Bronchial epithelial cell (primary cell): ENCODE measurements around the gene THSD4. TPM values are rescaled to one million over a fixed set of nuclear protein-coding genes. Genes with fewer than 3 reads are reported as not detected.
A peak's percentile ranks its signal among the peaks of the same experiment; 100 is the strongest.

ENCODE experiments used
- DNase-seq: peaks from one replicate; pipeline ENCODE4 v3.0.0-alpha.2; 2010; ENCODE audit warnings: low read depth
- FAIRE-seq: peaks from 2 replicates; lab custom pipeline; 2011; peaks lifted over from hg19 to GRCh38; lab: Jason Lieb, UNC
- H3K27me3 ChIP-seq: 2 replicates; pipeline ENCODE4 v1.5.1; 2011; ENCODE audit warnings: low read length; ENCODE audit not compliant: control insufficient read depth, insufficient read depth
- H3K36me3 ChIP-seq: 2 replicates; pipeline ENCODE4 v1.5.1; 2011; ENCODE audit warnings: low read length; ENCODE audit not compliant: control insufficient read depth, insufficient read depth
- H3K4me3 ChIP-seq: 2 replicates; pipeline ENCODE4 v1.5.1; 2011; ENCODE audit warnings: mild to moderate bottlenecking, low read depth, low read length, control low read depth
- total RNA-seq: library from RNA; depleted of rRNA; stranded (reverse); fragments of >200 nt; gene quantifications from 2 replicates; pipeline ENCODE4 v1.2.1, GENCODE V29; 2014
- TF ChIP-seq, protein P1 (sequence below): IDR thresholded peaks from 2 replicates; pipeline ENCODE4 v1.5.1; 2011; ENCODE audit warnings: mild to moderate bottlenecking, moderate library complexity, low read length, control low read depth, inconsistent platforms; ENCODE audit not compliant: insufficient read depth, severe bottlenecking

Gene THSD4
- total RNA-seq, 1 donor from 2014 or later: 14.5 TPM

DNA sequence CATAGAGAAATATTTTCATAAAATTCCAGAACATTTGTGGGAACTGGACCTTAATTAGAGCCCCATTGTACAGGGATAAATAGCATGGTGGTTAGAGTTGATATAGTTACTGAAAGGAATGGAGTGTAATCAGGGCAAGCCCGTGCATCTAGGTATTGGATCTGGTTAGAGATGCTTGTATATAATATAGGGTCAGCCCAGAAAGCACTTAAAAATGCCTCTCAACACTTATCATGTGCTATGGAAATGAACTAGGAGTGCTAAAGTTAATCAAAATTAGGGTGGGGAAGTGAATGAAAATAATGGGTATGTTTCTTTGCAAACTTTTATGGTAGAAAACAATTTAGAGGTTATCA lies 386.8 kb downstream of the THSD4 start:
- TF ChIP-seq, protein P1, sequence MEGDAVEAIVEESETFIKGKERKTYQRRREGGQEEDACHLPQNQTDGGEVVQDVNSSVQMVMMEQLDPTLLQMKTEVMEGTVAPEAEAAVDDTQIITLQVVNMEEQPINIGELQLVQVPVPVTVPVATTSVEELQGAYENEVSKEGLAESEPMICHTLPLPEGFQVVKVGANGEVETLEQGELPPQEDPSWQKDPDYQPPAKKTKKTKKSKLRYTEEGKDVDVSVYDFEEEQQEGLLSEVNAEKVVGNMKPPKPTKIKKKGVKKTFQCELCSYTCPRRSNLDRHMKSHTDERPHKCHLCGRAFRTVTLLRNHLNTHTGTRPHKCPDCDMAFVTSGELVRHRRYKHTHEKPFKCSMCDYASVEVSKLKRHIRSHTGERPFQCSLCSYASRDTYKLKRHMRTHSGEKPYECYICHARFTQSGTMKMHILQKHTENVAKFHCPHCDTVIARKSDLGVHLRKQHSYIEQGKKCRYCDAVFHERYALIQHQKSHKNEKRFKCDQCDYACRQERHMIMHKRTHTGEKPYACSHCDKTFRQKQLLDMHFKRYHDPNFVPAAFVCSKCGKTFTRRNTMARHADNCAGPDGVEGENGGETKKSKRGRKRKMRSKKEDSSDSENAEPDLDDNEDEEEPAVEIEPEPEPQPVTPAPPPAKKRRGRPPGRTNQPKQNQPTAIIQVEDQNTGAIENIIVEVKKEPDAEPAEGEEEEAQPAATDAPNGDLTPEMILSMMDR: no peak

DNA sequence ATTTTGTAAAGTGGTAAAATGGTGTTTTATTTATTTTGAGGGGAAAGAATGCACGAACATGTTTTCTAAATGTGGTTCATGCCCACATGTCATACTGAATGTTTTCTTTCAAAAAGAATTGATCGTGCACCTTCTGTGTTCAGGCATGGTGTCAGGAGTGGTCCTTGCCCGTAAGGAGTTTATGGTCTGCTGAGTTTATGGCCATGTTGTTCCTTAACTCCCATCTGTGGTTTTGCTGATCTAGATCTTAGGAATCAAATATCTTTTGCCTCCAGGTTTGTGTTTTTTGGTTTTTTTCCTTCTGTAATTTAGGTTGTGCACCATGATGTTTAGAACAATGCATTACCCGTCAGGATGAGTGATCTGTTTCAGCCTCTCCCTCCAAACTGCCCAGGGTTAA lies 390.7 kb downstream of the THSD4 start:
- peak; percentile 32 for FAIRE-seq
- Histone ChIP-seq H3K36me3 (no peaks in the 10 kb centered on the region), H3K27me3 (no peaks in the 10 kb centered on the region), H3K4me3 (no peak overlapping the region)
- TF ChIP-seq, protein P1: no peak
- DNase-seq: no peak

More for the DNA sequence above, 386.8 kb downstream of the THSD4 start:
- no peak for FAIRE-seq
- Histone ChIP-seq H3K4me3 (no peak overlapping the region), H3K36me3 (no peaks in the 10 kb centered on the region), H3K27me3 (no peaks in the 10 kb centered on the region)
- DNase-seq: no peak

DNA sequence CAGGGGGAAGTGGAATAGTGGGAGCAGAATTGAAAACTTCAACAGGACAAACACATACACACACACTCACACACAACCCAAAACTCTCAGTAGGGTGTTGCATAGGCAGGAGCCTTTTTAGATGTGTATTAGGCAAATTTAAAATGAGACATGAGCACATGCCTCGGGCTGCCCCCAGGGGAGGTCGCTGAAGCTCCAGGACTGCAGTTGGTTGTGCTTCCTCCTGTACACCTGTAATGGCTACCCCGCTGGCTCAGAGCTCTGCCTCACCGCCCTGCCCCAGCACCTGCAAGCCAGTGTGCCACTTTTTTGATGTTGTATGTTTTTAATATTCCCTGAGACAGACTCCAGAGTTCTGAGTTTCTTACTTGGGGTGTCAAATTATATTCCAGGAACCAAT lies 391.7 kb downstream of the THSD4 start:
- no peak for FAIRE-seq
- H3K27me3 ChIP-seq: no peaks in the 10 kb centered on the region
- DNase-seq: no peak
- H3K36me3 ChIP-seq: no peaks in the 10 kb centered on the region
- TF ChIP-seq, protein P1: no peak
- no peak overlapping the region for H3K4me3 ChIP-seq

DNA sequence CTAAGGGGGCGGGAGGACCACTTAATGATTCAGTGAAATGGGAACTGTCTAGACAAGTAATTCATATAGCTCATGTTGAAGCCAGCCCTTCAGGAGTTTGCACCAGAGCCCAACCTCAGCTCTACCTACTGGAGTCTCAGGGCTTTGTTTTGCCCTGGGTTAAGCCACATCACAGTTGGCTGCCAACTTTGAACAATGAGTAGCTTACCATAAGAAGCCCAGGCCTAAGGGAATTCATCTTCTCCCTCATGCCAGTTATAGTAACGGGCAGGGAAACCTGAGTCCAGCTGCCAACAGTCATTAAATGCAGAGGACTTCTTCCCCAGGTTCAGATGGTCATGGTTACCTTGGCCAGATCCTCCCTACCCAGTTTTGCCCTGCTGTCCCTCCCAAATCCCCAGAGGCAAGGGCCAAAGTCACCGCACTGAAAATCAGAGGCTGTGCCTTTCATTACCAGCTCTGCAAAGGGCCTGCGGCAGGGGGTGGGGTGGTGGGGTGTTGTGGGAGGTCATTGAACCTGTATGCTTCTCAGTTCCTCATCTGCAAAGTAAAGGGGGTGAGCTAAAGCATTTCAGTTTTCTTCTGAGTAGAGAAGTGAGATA lies 392.9 kb downstream of the THSD4 start:
- Histone ChIP-seq H3K36me3 (no peaks in the 10 kb centered on the region), H3K4me3 (no peak overlapping the region), H3K27me3 (no peaks in the 10 kb centered on the region)
- FAIRE-seq (peak; percentile 90), DNase-seq (peak; percentile 83)
- TF ChIP-seq, protein P1: no peak

DNA sequence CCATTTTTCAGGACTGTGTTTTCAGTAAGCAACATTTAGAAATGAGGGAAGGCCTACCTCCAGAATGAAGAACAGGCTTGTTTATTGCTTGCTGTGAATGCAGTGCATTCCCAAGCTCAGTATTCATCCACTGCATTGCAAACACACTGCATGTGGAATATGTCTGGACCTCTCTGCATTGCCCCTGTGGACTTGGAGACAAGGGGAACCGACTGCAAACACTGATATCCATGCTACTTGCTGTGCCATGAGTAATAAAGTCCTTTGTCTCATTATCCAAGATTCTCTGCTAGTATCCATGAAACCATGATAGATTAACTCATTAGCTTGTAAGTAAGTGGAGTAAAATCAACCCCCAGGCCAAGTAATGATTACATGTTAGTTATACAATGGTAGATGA lies 393.9 kb downstream of the THSD4 start:
- H3K36me3 ChIP-seq: no peaks in the 10 kb centered on the region
- TF ChIP-seq, protein P1: no peak
- DNase-seq (no peak), FAIRE-seq (no peak)
- H3K4me3 ChIP-seq: no peak overlapping the region
- H3K27me3 ChIP-seq: no peaks in the 10 kb centered on the region

DNA sequence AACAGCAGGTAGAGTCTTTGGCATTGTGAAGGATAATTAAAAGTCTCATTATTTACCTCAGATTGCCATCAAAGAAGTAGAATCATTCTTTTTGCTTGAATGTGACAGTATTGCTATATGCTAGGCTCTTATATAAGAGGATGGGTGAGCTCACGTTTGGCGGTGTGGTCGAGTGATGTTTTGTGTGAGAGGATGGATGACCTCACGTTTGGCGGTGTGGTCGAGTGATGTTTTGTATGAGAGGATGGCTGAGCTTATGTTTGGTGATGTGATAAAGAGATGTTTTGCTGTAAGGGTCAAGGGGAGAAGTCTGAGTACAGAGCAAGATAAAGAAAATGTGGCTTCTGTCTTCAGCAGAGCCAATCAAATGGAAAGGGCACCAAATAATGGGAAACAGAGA lies 395.5 kb downstream of the THSD4 start:
- TF ChIP-seq, protein P1: no peak
- FAIRE-seq (no peak), DNase-seq (no peak)
- Histone ChIP-seq H3K27me3 (no peaks in the 10 kb centered on the region), H3K4me3 (no peak overlapping the region), H3K36me3 (no peaks in the 10 kb centered on the region)
